Measurements from ENCODE around the gene TBPL2. TPM values are rescaled to one million over a fixed set of nuclear protein-coding genes. Genes with fewer than 3 reads are reported as not detected.

TBPL2 gene
- total RNA-seq, 1 donor from 2014 or later, result not detected

DNA sequence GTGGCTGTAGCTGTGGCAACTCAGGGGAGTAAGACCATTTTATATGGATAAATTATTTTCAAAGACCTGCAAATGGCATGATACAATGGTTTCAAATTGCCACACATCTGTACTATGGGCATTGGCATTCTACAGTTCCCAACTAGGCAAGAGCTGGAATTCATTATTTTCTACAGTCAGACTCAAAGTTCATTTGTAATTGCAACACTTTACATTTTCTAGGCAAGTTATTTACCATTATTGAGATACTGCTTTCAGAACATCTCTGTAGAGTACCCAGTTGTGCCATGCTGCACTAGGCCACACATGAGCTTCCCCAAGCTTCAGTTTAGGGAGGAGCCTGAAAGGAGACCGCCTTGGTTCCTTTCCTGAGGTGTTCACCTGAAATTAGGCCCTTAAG lies 20.8 kb downstream of the TBPL2 start:
- Histone ChIP-seq H3K36me3 (no peaks in the 10 kb centered on the region), H3K4me3 (no peak overlapping the region), H3K27me3 (peaks cover 9% of the 10 kb centered on the region), H3K9me3 (no peaks in the 10 kb centered on the region), H3K4me1 (no peaks in the 10 kb centered on the region), H3K27ac (no peak overlapping the region)
- intact Hi-C loops (cut with DNase I), result no loop called here
- ATAC-seq (no peak), DNase-seq (no peak)
- TF ChIP-seq, protein P1, sequence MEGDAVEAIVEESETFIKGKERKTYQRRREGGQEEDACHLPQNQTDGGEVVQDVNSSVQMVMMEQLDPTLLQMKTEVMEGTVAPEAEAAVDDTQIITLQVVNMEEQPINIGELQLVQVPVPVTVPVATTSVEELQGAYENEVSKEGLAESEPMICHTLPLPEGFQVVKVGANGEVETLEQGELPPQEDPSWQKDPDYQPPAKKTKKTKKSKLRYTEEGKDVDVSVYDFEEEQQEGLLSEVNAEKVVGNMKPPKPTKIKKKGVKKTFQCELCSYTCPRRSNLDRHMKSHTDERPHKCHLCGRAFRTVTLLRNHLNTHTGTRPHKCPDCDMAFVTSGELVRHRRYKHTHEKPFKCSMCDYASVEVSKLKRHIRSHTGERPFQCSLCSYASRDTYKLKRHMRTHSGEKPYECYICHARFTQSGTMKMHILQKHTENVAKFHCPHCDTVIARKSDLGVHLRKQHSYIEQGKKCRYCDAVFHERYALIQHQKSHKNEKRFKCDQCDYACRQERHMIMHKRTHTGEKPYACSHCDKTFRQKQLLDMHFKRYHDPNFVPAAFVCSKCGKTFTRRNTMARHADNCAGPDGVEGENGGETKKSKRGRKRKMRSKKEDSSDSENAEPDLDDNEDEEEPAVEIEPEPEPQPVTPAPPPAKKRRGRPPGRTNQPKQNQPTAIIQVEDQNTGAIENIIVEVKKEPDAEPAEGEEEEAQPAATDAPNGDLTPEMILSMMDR (IDR thresholded peaks at IDR 0.05), result no peak

DNA sequence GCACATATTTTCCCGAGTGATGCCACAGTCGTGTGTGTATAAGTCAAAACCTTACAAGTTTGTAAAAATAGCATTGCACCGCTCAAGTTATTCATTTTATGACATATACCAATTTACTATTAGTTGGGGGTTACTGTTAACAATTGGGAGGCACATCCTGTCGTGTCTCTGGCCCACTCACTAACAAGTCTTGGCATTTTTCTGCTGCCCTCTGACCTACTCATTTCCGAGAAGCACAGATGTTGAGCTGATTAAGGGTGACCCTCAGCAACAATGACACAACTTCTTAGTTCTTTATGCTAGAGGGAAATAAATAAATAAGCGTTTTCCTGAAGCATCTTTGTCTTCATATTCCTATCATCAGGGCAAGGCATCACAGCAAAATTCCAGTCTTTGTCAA lies 22.0 kb downstream of the TBPL2 start:
- Histone ChIP-seq H3K4me3 (no peak overlapping the region), H3K4me1 (no peaks in the 10 kb centered on the region), H3K9me3 (no peaks in the 10 kb centered on the region), H3K36me3 (no peaks in the 10 kb centered on the region), H3K27ac (no peak overlapping the region), H3K27me3 (peaks cover 10% of the 10 kb centered on the region)
- intact Hi-C loops (cut with DNase I), result no loop called here
- DNase-seq, result no peak
- TF ChIP-seq, protein P1 (IDR thresholded peaks at IDR 0.05), result no peak
- no peak for ATAC-seq

DNA sequence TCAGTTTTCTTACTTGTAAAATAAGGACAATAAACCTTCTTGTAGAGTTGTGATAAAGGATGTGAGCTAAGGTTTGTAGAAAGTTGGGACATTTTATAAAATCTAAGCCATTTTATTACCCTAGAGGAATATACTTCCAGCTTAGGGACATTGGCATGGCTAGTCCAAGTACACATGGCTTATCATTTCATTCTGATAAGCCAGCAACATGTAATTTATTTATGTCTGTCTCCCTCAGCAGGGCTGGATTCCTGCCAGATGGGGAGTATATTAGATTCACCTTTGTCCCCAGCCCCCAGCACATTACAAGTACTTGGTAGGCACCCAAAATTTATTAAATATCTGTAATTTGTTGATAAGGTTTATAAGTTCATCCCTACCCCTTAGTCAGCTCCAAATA lies 22.5 kb downstream of the TBPL2 start:
- DNase-seq, result no peak
- H3K4me1 ChIP-seq, result no peaks in the 10 kb centered on the region
- TF ChIP-seq, protein P1 (IDR thresholded peaks at IDR 0.05), result no peak
- intact Hi-C loops (cut with DNase I), result no loop called here
- no peak overlapping the region for H3K27ac ChIP-seq
- peaks cover 10% of the 10 kb centered on the region for H3K27me3 ChIP-seq
- H3K9me3 ChIP-seq, result no peaks in the 10 kb centered on the region
- no peak overlapping the region for H3K4me3 ChIP-seq
- no peaks in the 10 kb centered on the region for H3K36me3 ChIP-seq
- no peak for ATAC-seq

DNA sequence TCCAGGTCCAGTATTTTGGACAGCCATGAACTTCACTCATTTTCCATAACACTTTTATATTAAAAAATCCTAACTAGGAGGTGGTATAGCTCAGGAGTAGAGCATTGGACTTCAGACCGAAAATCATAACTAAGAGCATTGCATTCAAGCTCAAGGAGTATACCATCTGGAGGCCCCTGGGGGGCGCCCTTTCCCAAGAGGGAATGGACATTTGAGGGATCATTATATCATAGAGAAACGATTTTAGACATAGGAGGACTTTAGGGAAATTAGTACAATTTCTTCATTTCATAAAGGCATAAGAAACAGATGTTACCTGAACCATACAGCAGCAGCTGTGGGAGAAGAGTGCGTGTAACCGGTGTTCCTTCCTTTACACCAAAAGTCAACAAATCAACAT lies 23.6 kb downstream of the TBPL2 start:
- no peak overlapping the region for H3K27ac ChIP-seq
- no peak for DNase-seq
- peaks cover 10% of the 10 kb centered on the region for H3K27me3 ChIP-seq
- no peak for ATAC-seq
- intact Hi-C loops (cut with DNase I), result no loop called here
- H3K36me3 ChIP-seq, result no peaks in the 10 kb centered on the region
- TF ChIP-seq, protein P1 (IDR thresholded peaks at IDR 0.05), result peak; percentile 36
- H3K9me3 ChIP-seq, result no peaks in the 10 kb centered on the region
- no peaks in the 10 kb centered on the region for H3K4me1 ChIP-seq
- H3K4me3 ChIP-seq, result no peak overlapping the region

DNA sequence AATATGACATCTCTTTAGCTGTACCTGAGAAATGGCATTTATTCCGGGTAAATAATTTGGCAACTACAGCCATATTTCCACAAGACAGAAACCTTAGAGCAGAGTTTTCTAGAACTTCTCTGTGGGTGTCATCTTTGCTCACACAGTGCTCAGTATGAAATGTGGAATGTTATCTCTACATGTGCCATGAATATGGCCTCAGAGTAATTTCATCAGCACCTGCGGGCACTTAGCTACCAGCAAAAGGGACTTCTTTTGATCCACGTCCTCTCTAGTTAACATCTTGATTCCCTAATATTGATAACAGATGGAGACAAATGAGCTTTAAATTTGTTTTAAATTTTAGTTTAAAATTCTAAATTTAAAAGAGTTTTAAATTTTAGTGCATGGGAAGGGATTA lies 25.9 kb downstream of the TBPL2 start:
- H3K9me3 ChIP-seq, result no peaks in the 10 kb centered on the region
- no peak overlapping the region for H3K4me3 ChIP-seq
- H3K27me3 ChIP-seq, result peaks cover 10% of the 10 kb centered on the region
- DNase-seq (no peak), ATAC-seq (no peak)
- TF ChIP-seq, protein P1 (IDR thresholded peaks at IDR 0.05), result no peak
- peaks cover 13% of the 10 kb centered on the region for H3K4me1 ChIP-seq
- H3K36me3 ChIP-seq, result no peaks in the 10 kb centered on the region
- intact Hi-C loops (cut with DNase I), result no loop called here
- no peak overlapping the region for H3K27ac ChIP-seq

DNA sequence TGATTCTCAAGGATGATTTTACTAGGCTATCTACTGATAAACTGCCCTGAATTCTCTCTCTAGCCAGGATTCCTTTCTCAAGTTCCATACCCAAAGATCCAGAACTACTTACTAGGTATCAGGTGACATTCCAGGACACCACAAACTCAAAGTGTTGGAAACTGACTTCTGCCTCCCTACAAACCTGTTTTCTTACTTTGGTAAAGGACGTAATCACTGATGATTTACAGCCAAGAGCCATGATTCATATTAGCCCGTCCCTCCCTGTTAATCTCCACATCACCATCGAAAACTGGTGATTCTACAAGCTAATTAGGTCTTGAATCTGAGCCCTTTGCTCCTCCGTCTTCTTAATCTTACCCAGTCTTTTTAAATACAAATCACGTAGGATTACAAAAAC lies 27.7 kb downstream of the TBPL2 start:
- Histone ChIP-seq H3K4me3 (no peak overlapping the region), H3K36me3 (no peaks in the 10 kb centered on the region), H3K27ac (no peak overlapping the region), H3K9me3 (no peaks in the 10 kb centered on the region), H3K4me1 (peaks cover 13% of the 10 kb centered on the region), H3K27me3 (peaks cover 10% of the 10 kb centered on the region)
- DNase-seq (no peak), ATAC-seq (no peak)
- intact Hi-C loops (cut with DNase I), result no loop called here
- TF ChIP-seq, protein P1 (IDR thresholded peaks at IDR 0.05), result no peak
